HepG2 (cell line): Measurements from ENCODE around the gene MARK2. TPM values are rescaled to one million over a fixed set of nuclear protein-coding genes. Genes with fewer than 3 reads are reported as not detected.

Source experiments
- CBFB ChIP-seq: sonication (generic); formaldehyde crosslinking; IDR thresholded peaks from 2 replicates; pipeline ENCODE4 v1.4.0; 2020; ENCODE audit warnings: missing genetic modification reagents
- CTCF ChIP-seq: sonication (generic); formaldehyde crosslinking; IDR thresholded peaks from 2 replicates; pipeline ENCODE4 v1.5.0; 2020; ENCODE audit warnings: mild to moderate bottlenecking, missing genetic modification reagents, moderate library complexity
- GABPA ChIP-seq, 2 experiments: IDR thresholded peaks; 2 replicates each; pipeline ENCODE4 v1.6.1; 2011 to 2016; ENCODE audit warnings: low read depth in 2 of 2, low read length in 1 of 2, missing biosample characterization in 1 of 2, missing genetic modification characterization in 1 of 2
- GABPB1 ChIP-seq: IDR thresholded peaks from 2 replicates; pipeline ENCODE4 v1.6.1; 2016; ENCODE audit warnings: mild to moderate bottlenecking, missing genetic modification reagents, moderate library complexity, missing compliant biosample characterization
- GATAD1 ChIP-seq: IDR thresholded peaks from 2 replicates; pipeline ENCODE4 v1.6.1; 2016; ENCODE audit warnings: missing genetic modification reagents, missing compliant biosample characterization
- KAT7 ChIP-seq: IDR thresholded peaks from 2 replicates; pipeline ENCODE4 v1.6.1; 2018; ENCODE audit warnings: borderline replicate concordance, missing compliant biosample characterization
- KAT8 ChIP-seq: IDR thresholded peaks from 2 replicates; pipeline ENCODE4 v1.6.1; 2016; ENCODE audit warnings: missing genetic modification reagents, missing compliant biosample characterization
- MED1 ChIP-seq: sonication (generic); formaldehyde crosslinking; IDR thresholded peaks from 2 replicates; pipeline ENCODE4 v1.4.0; 2020; ENCODE audit warnings: missing genetic modification reagents
- MXI1 ChIP-seq: IDR thresholded peaks from 3 replicates; pipeline ENCODE4 v1.6.1; 2012; ENCODE audit warnings: low read depth, low read length, inconsistent platforms, borderline replicate concordance
- NR2F2 ChIP-seq: IDR thresholded peaks from 2 replicates; pipeline ENCODE4 v1.6.1; 2012; ENCODE audit warnings: low read depth, inconsistent platforms, borderline replicate concordance
- SAP130 ChIP-seq: IDR thresholded peaks from 2 replicates; pipeline ENCODE4 v1.6.1; 2016; ENCODE audit warnings: low read depth
- SOX6 ChIP-seq, 2 experiments: fragments of 450-650 bp in 1 of 2; sonication (generic) in 1 of 2; formaldehyde crosslinking in 1 of 2; IDR thresholded peaks; 2 replicates each; pipeline versions ENCODE4 v1.4.0 to v1.6.1; 2017 to 2020; ENCODE audit warnings: antibody characterized with exemption in 1 of 2, mild to moderate bottlenecking in 1 of 2, missing genetic modification reagents in 1 of 2
- SPEN ChIP-seq: sonication (generic); formaldehyde crosslinking; IDR thresholded peaks from 2 replicates; pipeline ENCODE4 v1.5.1; 2020; ENCODE audit warnings: low read depth, mild to moderate bottlenecking, missing genetic modification reagents
- TAF1 ChIP-seq: sonication (generic); formaldehyde crosslinking; IDR thresholded peaks from 2 replicates; pipeline ENCODE4 v1.4.0; 2020; ENCODE audit warnings: missing genetic modification reagents
- ZGPAT ChIP-seq: IDR thresholded peaks from 2 replicates; pipeline ENCODE4 v1.6.1; 2016; ENCODE audit warnings: mild to moderate bottlenecking
- ZNF12 ChIP-seq: sonication (generic); formaldehyde crosslinking; IDR thresholded peaks from 2 replicates; pipeline ENCODE4 v1.5.0; 2020; ENCODE audit warnings: missing genetic modification reagents
- ZNF749 ChIP-seq: sonication (generic); formaldehyde crosslinking; IDR thresholded peaks from 2 replicates; pipeline ENCODE4 v1.8.0; 2022; ENCODE audit warnings: mild to moderate bottlenecking, missing genetic modification reagents, moderate library complexity, borderline replicate concordance
- ZNF768 ChIP-seq: sonication (generic); formaldehyde crosslinking; IDR thresholded peaks from 2 replicates; pipeline ENCODE4 v1.4.0; 2020; ENCODE audit warnings: missing genetic modification reagents
- ZNF816 ChIP-seq: sonication (generic); formaldehyde crosslinking; IDR thresholded peaks from 2 replicates; pipeline ENCODE4 v1.8.0; 2022; ENCODE audit warnings: missing genetic modification reagents, mild to moderate bottlenecking, borderline replicate concordance
- polyA plus RNA-seq, 8 experiments: library from polyadenylated mRNA; depleted of rRNA in 3 of 8; stranded (reverse) in 7 of 8; unstranded in 1 of 8; fragments of >200 nt; fragmentation: Illumina TruSeq in 4 of 8; extraction: Trizol in 4 of 8; gene quantifications; 2 replicates each; pipeline versions ENCODE4 v1.2.1 to v1.2.3, GENCODE V29; 2011 to 2016; ENCODE audit warnings: low read depth in 4 of 8, missing spikeins in 1 of 8, mixed read lengths in 1 of 8; ENCODE audit not compliant: insufficient read depth in 1 of 8
- total RNA-seq, 5 experiments: library from RNA; depleted of rRNA; stranded (reverse); fragments of >200 nt; fragmentation: Illumina TruSeq; extraction: Trizol; gene quantifications; 2 replicates each; pipeline ENCODE4 v1.2.3, GENCODE V29; 2016; ENCODE audit warnings: low read depth in 1 of 5

MARK2 gene
- total and polyA plus RNA-seq, 2 of the 13 experiments (the other 11 are each of a cell fraction or from before 2014, with no cell fraction given): 13.5 to 13.9 TPM

- no peak for TF ChIP-seq ZNF749 (CRISPR knock-in tag)
- 0 out of 2 replicates have a peak, but pooled peaks have one; percentile 3 for TF ChIP-seq CTCF (CRISPR knock-in tag)
- TF ChIP-seq SAP130 (CRISPR knock-in tag): peak; percentile 87
- no peak for TF ChIP-seq CBFB
- peak; percentile 37 for TF ChIP-seq ZGPAT
- 0 out of 2 replicates have a peak, but pooled peaks have one; percentile 49 for TF ChIP-seq KAT7 (CRISPR knock-in tag)
- peak; percentile 23; the same call in 1 of the 2 replicates for TF ChIP-seq ZNF768 (CRISPR knock-in tag)
- TF ChIP-seq SPEN (CRISPR knock-in tag): 0 out of 2 replicates have a peak, but pooled peaks have one; percentile 44
- peak; percentile 4; the same call in 1 of the 3 replicates for TF ChIP-seq MXI1
- TF ChIP-seq ZNF12 (CRISPR knock-in tag): no peak
- no peak for TF ChIP-seq NR2F2
- TF ChIP-seq TAF1 (CRISPR knock-in tag): peak; percentile 57; the same call in 1 of the 2 replicates
- peak; percentile 15; the same call in 1 of the 2 replicates for TF ChIP-seq MED1 (CRISPR knock-in tag)
- no peak for TF ChIP-seq SOX6 (IDR thresholded peaks at IDR 0.05)
- TF ChIP-seq SOX6 (CRISPR knock-in tag; IDR thresholded peaks at IDR 0.05): peak; percentile 15; the same call in 1 of the 2 replicates
- 0 out of 2 replicates have a peak, but pooled peaks have one; percentile 24 for TF ChIP-seq GATAD1 (CRISPR knock-in tag)
- TF ChIP-seq GABPB1: peak; percentile 88
- TF ChIP-seq GABPA (IDR thresholded peaks at IDR 0.05; ENCODE audit: low read depth, low read length): peak; percentile 32; the same call in 1 of the 2 replicates
- peak; percentile 79 for TF ChIP-seq GABPA (CRISPR knock-in tag; IDR thresholded peaks at IDR 0.05; ENCODE audit: low read depth)
- TF ChIP-seq KAT8 (CRISPR knock-in tag): peak; percentile 48
- peak; percentile 97 for TF ChIP-seq ZNF816 (CRISPR knock-in tag)
Observed at GRCh38 chr11:63838678-63839507, at the start of gene MARK2 (continued).
